K562 (cell line): Measurements from ENCODE around the gene NMNAT2.

Source experiments
- HMG20B ChIP-seq: fragments of 250-450 bp; sonication (Bioruptor Pico); IDR thresholded peaks from 2 replicates; pipeline ENCODE4 v1.5.0; 2021; ENCODE audit warnings: mild to moderate bottlenecking
- KLF13 ChIP-seq: fragments of 450-650 bp; IDR thresholded peaks from 2 replicates; pipeline ENCODE4 v1.6.1; 2016; ENCODE audit warnings: missing genetic modification characterization, low read depth, mild to moderate bottlenecking, missing compliant biosample characterization, moderate library complexity, borderline replicate concordance
- ZNF217 ChIP-seq: sonication (generic); formaldehyde crosslinking; IDR thresholded peaks from 2 replicates; pipeline ENCODE4 v1.8.0; 2022; ENCODE audit warnings: mild to moderate bottlenecking, missing genetic modification reagents
- TF ChIP-seq, protein P1 (sequence below): fragments of 250-450 bp; sonication (Bioruptor Pico); IDR thresholded peaks from 2 replicates; pipeline ENCODE4 v1.8.0; 2022; ENCODE audit warnings: moderate library complexity, mild to moderate bottlenecking, inconsistent platforms
- TF ChIP-seq, protein P2 (sequence below): sonication (generic); formaldehyde crosslinking; IDR thresholded peaks from 2 replicates; pipeline ENCODE4 v1.9.0; 2022; ENCODE audit warnings: mild to moderate bottlenecking, missing genetic modification reagents
- TF ChIP-seq, protein P3 (sequence below), 3 experiments: IDR thresholded peaks in 2 of 3; conservative IDR thresholded peaks in 1 of 3; 2 replicates each; pipeline ENCODE4 v1.5.1; 2011 to 2012; ENCODE audit warnings: low read length in 3 of 3, mild to moderate bottlenecking in 3 of 3, control low read depth in 2 of 3, improper control_type of control experiment in 1 of 3, inconsistent platforms in 1 of 3, low read depth in 1 of 3, mixed read lengths in 1 of 3, moderate library complexity in 1 of 3; ENCODE audit not compliant: insufficient read depth in 2 of 3

DNA sequence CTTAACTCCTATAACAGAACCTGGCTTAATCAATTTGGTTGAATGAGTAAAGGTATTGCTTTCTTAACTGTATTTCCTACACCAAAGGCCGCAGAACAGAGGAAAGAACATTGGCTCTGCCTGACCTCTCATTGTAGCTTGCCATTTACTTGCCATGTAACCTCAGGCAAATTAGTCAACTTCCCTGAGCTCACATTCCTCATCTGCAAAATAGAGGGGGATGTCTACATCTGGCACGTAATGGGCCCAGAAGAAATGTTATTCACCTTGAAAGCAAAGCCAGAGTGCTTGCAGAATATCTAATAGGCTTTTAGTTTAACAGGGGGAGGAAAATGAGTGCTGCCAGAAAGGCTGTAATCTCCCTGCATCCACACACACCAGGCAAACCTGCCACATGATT, 187.8 kb downstream of the NMNAT2 start:
- TF ChIP-seq ZNF217: no peak
- no peak for TF ChIP-seq HMG20B (CRISPR knock-in tag)
- TF ChIP-seq KLF13 (tag): no peak
- TF ChIP-seq, protein P1, sequence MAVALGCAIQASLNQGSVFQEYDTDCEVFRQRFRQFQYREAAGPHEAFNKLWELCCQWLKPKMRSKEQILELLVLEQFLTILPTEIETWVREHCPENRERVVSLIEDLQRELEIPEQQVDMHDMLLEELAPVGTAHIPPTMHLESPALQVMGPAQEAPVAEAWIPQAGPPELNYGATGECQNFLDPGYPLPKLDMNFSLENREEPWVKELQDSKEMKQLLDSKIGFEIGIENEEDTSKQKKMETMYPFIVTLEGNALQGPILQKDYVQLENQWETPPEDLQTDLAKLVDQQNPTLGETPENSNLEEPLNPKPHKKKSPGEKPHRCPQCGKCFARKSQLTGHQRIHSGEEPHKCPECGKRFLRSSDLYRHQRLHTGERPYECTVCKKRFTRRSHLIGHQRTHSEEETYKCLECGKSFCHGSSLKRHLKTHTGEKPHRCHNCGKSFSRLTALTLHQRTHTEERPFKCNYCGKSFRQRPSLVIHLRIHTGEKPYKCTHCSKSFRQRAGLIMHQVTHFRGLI: no peak
- TF ChIP-seq, protein P2, sequence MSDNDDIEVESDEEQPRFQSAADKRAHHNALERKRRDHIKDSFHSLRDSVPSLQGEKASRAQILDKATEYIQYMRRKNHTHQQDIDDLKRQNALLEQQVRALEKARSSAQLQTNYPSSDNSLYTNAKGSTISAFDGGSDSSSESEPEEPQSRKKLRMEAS: no peak
- TF ChIP-seq, protein P3, sequence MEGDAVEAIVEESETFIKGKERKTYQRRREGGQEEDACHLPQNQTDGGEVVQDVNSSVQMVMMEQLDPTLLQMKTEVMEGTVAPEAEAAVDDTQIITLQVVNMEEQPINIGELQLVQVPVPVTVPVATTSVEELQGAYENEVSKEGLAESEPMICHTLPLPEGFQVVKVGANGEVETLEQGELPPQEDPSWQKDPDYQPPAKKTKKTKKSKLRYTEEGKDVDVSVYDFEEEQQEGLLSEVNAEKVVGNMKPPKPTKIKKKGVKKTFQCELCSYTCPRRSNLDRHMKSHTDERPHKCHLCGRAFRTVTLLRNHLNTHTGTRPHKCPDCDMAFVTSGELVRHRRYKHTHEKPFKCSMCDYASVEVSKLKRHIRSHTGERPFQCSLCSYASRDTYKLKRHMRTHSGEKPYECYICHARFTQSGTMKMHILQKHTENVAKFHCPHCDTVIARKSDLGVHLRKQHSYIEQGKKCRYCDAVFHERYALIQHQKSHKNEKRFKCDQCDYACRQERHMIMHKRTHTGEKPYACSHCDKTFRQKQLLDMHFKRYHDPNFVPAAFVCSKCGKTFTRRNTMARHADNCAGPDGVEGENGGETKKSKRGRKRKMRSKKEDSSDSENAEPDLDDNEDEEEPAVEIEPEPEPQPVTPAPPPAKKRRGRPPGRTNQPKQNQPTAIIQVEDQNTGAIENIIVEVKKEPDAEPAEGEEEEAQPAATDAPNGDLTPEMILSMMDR (IDR thresholded peaks at IDR 0.05 in 2 of 3, conservative IDR thresholded peaks at IDR 0.05 in 1 of 3; ENCODE audit: insufficient read depth in 2 of 3, low read depth in 1 of 3, low read length in 3 of 3): no peak
